Astrocyte of the hippocampus (primary cell): ENCODE results near the gene LMNTD2.
"Not testable (repeated sequence)": the region's sequence is repeated elsewhere in the genome, so short reads cannot be mapped to it uniquely, and the experiment has no call there.

Source experiments
- DNase-seq: peaks from one replicate; pipeline ENCODE4 v3.0.0; 2011; ENCODE audit warnings: low read depth, low spot score

LMNTD2 gene

GRCh38 chr11:535210-535518 lies 25.4 kb downstream of the LMNTD2 start:
- DNase-seq = no peak

GRCh38 chr11:534396-535209 lies 25.9 kb downstream of the LMNTD2 start:
- peak; percentile 61 for DNase-seq

- no peak for DNase-seq
Observed at GRCh38 chr11:533586-534395, 26.7 kb downstream of the LMNTD2 start.

- DNase-seq = no peak
Observed at GRCh38 chr11:532986-533585, 27.5 kb downstream of the LMNTD2 start.

GRCh38 chr11:532527-532985 lies 28.0 kb downstream of the LMNTD2 start:
- no peak for DNase-seq

- no peak for DNase-seq
Observed at GRCh38 chr11:531919-532526, 28.5 kb downstream of the LMNTD2 start.

- no peak for DNase-seq
Observed at GRCh38 chr11:530960-531831, 29.3 kb downstream of the LMNTD2 start.

- DNase-seq = no peak
Observed at GRCh38 chr11:529728-530411, 30.7 kb downstream of the LMNTD2 start.

- no peak for DNase-seq
Observed at GRCh38 chr11:528815-529727, 31.5 kb downstream of the LMNTD2 start.

GRCh38 chr11:528166-528814 lies 32.2 kb downstream of the LMNTD2 start:
- no peak for DNase-seq

GRCh38 chr11:526192-526591 lies 34.3 kb downstream of the LMNTD2 start:
- no peak for DNase-seq

- no peak for DNase-seq
Observed at GRCh38 chr11:521177-521688, 39.3 kb downstream of the LMNTD2 start.

GRCh38 chr11:520428-521176 lies 39.9 kb downstream of the LMNTD2 start:
- DNase-seq = no peak

GRCh38 chr11:518463-519202 lies 41.9 kb downstream of the LMNTD2 start:
- DNase-seq = peak; percentile 95

GRCh38 chr11:516918-517685 lies 43.4 kb downstream of the LMNTD2 start:
- DNase-seq = not testable (repeated sequence)

- DNase-seq = no peak
Observed at GRCh38 chr11:516400-516799, 44.1 kb downstream of the LMNTD2 start.
